ENCODE data around the gene AFF3.
"Not testable (repeated sequence)": the region's sequence is repeated elsewhere in the genome, so short reads cannot be mapped to it uniquely, and the experiment has no call there.

The AFF3 gene

DNA sequence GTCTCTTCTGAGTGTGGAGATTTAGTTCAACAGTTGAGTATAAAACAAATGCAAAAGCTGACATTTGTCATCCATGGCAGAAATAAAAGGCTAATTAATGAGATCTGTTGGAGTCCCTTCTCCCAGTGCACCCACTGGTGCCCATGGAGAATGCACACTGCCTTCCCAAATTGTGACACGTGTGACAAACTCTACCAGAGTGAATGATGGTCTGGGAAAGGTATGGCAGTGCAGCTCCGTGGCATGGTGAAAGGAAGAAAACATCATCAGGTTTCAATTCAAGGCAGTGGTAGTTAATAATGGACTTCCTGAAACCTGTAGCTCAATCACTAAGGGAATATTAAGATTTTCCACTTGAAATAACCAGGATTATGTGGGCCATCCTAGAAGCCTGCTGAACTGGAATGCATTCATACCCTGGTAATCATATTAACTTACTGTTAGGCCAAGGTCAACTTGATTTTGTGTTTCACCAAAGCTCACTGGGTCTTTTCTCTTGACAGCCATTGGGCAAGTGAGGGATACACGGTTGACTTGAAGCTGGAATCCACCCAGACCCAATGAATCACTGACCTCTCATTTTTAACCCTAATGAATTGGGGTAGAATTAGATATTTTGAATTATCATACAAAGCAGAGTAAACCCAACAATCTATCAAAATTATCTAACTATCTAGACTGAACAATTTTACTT lies 167.6 kb downstream of the AFF3 start:
- DNase-seq (ENCODE audit: low read depth in 2 of 2, low spot score in 1 of 2): no peak

DNA sequence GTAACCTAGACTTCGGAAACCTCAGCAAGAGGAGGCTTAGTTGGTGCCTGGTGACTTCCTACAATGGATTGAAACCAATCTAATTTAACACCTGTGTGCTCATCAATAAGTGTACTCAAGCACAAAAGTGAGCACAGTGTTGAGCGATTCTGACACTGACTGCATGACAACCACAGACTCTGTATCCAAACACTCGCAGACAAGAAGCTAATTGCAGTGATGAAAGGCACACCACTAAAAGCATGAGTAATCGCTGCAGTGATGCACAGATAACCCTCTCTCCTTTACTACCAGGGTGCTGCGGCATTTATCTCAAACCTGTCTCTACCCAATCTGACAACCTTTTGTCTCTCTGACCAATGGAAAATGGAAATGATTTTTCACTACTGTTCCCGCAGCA lies 168.1 kb downstream of the AFF3 start:
- no peak for DNase-seq (ENCODE audit: low read depth in 2 of 2, low spot score in 1 of 2)

GRCh38 chr2:99971326-99971900 lies 171.0 kb downstream of the AFF3 start:
- no peak for DNase-seq (ENCODE audit: low read depth in 2 of 2, low spot score in 1 of 2)

GRCh38 chr2:99970292-99970868 lies 172.0 kb downstream of the AFF3 start:
- no peak for DNase-seq (ENCODE audit: low read depth in 2 of 2, low spot score in 1 of 2)

GRCh38 chr2:99961196-99961913 lies 181.0 kb downstream of the AFF3 start:
- no peak for DNase-seq (ENCODE audit: low read depth in 2 of 2, low spot score in 1 of 2)

DNA sequence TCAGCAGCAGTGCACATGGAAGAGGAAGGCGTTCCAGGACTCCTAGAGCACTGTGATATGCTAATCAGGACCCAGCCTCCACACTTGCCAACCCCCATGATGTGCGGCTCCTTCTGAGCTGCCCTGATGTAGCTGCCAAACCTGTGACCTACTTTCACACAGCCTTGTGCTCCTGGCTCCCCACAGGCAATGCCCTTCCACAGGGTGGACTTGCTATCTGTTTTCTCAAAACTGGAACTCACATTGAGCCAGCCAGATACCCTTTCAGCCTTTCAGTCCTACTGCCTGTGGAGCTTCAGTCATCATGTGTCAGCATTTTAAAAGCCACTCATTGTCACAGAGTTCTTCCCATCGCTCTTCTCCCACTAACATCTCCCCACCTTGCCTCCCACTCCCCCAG lies 181.6 kb downstream of the AFF3 start:
- DNase-seq (ENCODE audit: low read depth in 2 of 2, low spot score in 1 of 2): no peak

DNA sequence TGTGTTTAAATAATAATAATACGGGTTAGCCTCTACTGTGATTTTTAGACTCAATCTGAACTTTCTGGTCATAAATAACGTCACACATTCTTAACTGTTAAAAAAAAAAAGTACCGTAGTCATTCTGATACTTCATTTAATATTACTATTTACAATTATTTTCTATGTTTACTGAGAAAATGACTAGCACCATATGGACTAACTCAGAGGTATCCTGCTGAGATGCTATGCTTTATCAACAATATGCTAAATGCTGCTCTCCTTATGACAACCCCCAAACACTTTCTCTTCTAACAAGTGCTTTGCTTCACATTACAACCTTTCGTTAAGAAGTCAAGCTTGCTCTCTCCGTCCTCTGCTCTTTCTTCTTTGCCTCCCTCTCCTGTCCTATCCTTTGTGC lies 182.1 kb downstream of the AFF3 start:
- no peak for DNase-seq (ENCODE audit: low read depth in 2 of 2, low spot score in 1 of 2)

- DNase-seq (ENCODE audit: low read depth in 2 of 2, low spot score in 1 of 2): no peak
These were observed 183.0 kb downstream of the AFF3 start for GRCh38 chr2:99959261-99960014.

- no peak for DNase-seq (ENCODE audit: low read depth in 2 of 2, low spot score in 1 of 2)
These were observed 184.9 kb downstream of the AFF3 start for GRCh38 chr2:99957332-99958133.

DNA sequence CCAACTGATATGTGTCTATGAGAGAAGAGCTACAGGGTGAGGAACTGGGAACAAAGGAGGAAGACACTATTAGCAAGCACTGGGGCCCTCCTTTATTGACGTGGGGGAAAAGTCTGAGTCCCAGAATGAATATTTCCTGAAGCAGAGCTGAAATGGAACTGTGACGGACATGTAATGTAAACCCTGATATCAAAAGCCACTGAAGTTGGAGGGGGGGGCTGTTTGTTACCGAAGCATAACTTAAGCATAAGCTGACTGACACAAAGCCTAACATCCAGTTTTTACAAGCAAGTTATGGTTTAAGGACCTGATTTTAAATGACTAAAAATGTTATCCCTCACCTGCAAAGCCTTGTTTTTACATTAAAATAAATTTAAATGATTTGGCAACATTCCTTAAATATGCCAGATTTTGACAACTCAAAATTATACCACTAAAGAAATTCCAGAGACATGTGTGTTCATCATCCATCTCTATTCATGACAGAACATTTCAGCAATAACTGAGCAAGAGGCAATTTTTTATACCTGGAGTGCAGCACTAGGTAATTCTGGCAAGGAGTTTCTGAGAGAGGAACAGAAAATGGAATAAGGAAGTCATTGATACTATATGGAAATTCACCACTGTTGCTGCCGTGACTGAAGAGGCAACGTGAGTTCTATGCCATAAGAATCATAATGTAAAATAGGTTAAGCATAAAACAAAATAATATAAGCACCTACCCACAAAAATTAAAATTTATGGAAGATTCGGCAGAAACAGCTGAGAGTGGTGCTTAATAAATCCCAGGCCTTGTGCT lies 186.0 kb downstream of the AFF3 start:
- DNase-seq (ENCODE audit: low read depth in 2 of 2, low spot score in 1 of 2): no peak

- DNase-seq (ENCODE audit: low read depth in 2 of 2, low spot score in 1 of 2): no peak
These were observed 188.6 kb downstream of the AFF3 start for GRCh38 chr2:99953750-99954149.

- no peak for DNase-seq (ENCODE audit: low read depth in 2 of 2, low spot score in 1 of 2)
These were observed 192.4 kb downstream of the AFF3 start for GRCh38 chr2:99949963-99950362.

GRCh38 chr2:99949530-99949929 lies 192.9 kb downstream of the AFF3 start:
- DNase-seq (ENCODE audit: low read depth in 2 of 2, low spot score in 1 of 2): no peak

DNA sequence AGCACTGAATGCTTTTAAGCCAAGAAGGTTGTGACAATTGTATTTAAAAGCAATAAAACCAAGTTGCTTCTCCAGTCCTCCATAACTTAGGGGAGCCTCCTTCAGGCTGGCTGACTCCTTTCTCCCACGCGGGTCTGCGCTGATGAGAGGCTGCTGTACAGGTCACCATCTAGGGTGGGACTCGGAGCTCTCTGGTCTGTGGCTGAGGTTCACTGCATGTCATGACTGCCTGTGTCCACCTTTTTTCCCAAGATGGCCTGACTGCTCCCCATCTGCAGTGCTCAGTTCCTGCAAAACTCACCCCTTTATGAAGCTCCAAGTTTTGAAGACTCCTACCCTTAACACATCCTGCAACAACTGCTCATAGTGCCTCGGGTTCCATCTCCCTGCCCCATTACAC lies 194.4 kb downstream of the AFF3 start:
- no peak for DNase-seq (ENCODE audit: low read depth in 2 of 2, low spot score in 1 of 2)

GRCh38 chr2:99947366-99947765 lies 195.0 kb downstream of the AFF3 start:
- not testable (repeated sequence) for DNase-seq (ENCODE audit: low read depth in 2 of 2, low spot score in 1 of 2)

- DNase-seq (ENCODE audit: low read depth in 2 of 2, low spot score in 1 of 2): no peak
These were observed 198.4 kb downstream of the AFF3 start for GRCh38 chr2:99944019-99944418.

DNA sequence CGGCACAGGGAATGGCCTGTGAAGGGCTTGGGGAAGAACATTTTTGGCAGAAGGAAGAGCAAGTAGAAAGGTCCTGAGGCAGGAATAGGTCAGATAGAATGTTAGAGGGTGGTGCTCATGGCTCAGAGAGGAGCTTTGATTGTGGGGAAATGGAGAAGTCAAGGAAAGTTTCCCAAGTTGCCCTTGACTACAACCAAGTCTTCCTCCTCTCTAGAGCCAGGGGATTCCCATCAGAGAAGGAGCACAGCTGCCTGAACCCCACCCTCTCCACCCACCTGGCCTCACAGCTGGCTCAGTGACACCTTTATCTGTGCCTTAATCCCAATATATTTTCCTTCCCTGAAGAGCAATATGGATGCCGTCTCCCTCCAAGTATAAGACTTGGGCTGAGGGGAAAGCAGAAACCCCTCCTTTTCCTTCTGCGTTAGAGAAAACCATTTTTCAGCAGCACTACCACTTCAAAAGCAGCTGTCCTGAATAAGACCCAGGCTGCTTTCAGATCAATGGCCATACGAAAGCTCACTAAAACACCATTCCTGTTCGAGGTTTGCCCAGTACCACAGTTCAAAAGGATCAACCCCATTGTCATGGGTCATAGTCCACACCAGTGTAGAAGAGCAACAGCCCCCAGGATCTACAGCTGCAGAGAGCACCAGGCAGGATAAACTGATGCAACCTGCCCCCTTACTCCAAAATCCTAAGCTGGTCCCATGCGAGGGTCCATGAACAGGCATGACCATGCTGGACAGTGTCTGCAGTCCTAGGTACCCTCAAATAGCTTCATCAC lies 199.6 kb downstream of the AFF3 start:
- DNase-seq (ENCODE audit: low read depth in 2 of 2, low spot score in 1 of 2): no peak

GRCh38 chr2:99940963-99941362 lies 201.4 kb downstream of the AFF3 start:
- DNase-seq (ENCODE audit: low read depth in 2 of 2, low spot score in 1 of 2): no peak

GRCh38 chr2:99939135-99939534 lies 203.3 kb downstream of the AFF3 start:
- DNase-seq (ENCODE audit: low read depth in 2 of 2, low spot score in 1 of 2): no peak

Data from stimulated activated CD8-positive, alpha-beta memory T cell treated with anti-CD3 and anti-CD28 coated beads, Interleukin-4, amount 100 ng/mL, for 1 hour (primary cell).